Keratinocyte (primary cell): ENCODE results near the gene DNM2.

Source experiments
- CTCF ChIP-seq, 3 experiments: IDR thresholded peaks in 1 of 3; conservative IDR thresholded peaks in 1 of 3; optimal IDR thresholded peaks in 1 of 3; 2 replicates in 2 of 3; 3 replicates in 1 of 3; pipeline versions ENCODE3 to v1.5.1; 2011; ENCODE audit warnings: low read length in 3 of 3, mild to moderate bottlenecking in 3 of 3, moderate library complexity in 2 of 3, control low read depth in 1 of 3, inconsistent platforms in 1 of 3; ENCODE audit not compliant: insufficient read depth in 2 of 3; ENCODE audit errors: extremely low read depth in 1 of 3
- EZH2 ChIP-seq: IDR thresholded peaks from one replicate; pipeline ENCODE4 v1.6.1; 2012; ENCODE audit warnings: inconsistent platforms, mild to moderate bottlenecking, low read length, moderate library complexity

- no peak for TF ChIP-seq CTCF (optimal IDR thresholded peaks at IDR 0.05 in 1 of 3, IDR thresholded peaks at IDR 0.05 in 1 of 3, conservative IDR thresholded peaks at IDR 0.05 in 1 of 3; ENCODE audit: extremely low read depth in 1 of 3, insufficient read depth in 2 of 3, low read length in 3 of 3)
- no peak for TF ChIP-seq EZH2
Measured at GRCh38 chr19:10852098-10852800, 134.4 kb downstream of the DNM2 start.
